Measurements from ENCODE around the gene PCNX1.
"Not testable (repeated sequence)": the region's sequence is repeated elsewhere in the genome, so short reads cannot be mapped to it uniquely, and the experiment has no call there.

PCNX1 gene

DNA sequence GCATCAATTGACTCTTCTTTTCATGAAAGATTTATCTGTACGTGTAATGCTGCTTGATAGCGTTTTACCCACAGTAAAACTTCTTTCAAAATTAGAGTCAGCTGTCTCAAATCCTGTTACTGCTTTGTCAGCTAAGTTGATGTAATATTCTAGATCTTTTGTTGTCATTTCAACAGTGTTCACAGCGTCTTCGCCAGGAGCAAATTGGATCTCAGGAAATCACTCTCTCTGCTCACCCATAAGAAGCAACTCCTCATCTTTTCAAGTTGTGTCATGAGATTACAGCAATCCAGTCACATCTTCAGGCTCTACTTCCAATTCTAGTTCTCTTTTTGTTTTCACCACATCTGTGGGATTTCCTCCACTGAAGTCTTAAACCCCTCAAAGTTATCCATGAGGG, 9.5 kb downstream of the PCNX1 start:
- no peak for DNase-seq (ENCODE audit: low read depth)

DNA sequence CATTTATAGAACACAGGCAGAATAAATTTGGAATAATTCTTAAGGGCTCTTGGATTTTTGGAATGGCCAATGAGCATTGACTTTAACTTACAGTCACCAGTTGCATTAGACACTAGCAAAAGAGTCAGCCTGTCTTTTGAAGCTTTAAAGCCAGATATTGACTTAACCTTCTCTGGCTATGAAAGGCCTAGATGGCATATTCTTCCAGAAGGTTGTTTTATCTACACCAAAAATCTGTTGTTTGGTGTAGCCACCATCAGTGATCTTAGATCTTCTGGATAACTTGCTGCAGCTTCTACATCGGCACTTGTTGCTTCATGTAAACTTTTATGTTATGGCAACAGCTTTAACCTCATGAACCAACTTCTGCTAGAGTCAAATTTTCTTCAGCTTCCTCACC, 10.4 kb downstream of the PCNX1 start:
- DNase-seq (ENCODE audit: low read depth): no peak

DNA sequence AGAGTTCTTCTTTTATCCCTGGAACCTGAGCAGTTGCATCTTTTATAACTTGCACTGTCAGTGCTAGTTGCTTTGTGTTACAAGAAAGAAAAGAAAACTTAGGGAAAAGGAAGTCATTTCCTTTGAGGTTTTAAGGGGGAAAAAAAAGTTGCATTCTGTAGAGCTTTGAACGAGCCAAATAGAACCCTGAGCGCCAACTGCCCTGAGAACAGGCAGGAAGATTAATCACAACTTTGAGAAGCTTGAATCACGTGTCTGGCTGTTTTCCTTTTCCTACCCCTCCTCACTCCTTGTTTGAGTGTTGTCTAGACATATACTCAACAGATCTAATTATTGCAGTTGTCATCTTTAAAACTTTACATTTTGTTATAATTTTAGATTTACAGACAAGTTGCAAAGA, 12.5 kb downstream of the PCNX1 start:
- DNase-seq (ENCODE audit: low read depth): no peak

DNA sequence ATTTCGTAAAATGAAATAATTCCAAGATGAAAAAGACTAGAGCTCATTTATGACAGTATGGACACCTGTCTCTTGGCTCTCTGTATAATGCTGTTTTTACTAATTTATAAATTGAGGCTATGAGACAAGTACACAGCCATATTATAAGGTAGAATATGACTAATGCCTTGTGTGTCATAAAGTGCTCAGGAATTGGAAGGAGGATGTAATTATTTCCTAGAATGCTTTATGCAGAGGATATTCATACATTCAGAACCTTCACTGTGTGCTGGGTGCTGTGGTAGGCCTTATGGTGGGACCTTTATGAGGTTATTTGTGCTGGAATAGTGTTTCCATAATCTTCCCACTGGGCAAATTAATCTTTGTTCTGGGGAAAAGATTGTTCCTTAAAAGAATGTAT, 13.3 kb downstream of the PCNX1 start:
- no peak for DNase-seq (ENCODE audit: low read depth)

DNA sequence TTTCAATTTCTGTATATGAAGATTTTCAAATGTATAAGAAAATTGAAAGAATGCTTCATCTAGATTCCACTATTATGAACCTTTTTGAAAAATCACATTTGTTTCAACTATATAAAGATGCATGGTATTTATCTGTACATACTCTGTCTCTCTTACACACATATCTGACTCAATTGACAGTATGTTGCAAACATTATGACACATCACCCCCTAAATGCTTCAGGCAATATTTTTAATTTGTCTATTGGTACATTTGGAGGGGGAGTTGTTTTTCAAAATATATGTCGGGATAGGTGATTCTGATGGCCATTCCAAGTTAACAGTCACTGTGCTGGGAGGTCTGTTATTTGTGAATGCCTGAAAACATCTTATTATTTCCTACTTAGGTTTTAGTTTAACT, 14.4 kb downstream of the PCNX1 start:
- DNase-seq (ENCODE audit: low read depth): no peak

DNA sequence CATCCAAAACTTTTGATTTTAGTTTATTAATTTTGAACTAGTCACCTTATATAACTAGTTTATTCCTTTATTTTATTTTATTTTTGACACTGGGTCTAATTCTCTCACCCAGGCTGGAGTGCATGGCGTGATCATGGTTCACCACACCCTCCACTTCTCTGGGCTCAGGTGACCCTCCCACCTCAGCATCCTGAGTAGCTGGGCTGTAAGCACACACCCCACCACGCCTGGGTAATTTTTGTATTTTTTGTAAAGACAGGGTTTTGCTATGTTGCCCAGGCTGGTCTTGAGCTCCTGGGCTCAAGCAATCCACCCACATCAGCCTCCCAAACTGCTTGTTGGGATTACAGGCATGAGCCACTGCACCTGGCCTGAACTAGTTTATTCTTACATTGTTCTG, 17.3 kb downstream of the PCNX1 start:
- no peak for DNase-seq (ENCODE audit: low read depth)

DNA sequence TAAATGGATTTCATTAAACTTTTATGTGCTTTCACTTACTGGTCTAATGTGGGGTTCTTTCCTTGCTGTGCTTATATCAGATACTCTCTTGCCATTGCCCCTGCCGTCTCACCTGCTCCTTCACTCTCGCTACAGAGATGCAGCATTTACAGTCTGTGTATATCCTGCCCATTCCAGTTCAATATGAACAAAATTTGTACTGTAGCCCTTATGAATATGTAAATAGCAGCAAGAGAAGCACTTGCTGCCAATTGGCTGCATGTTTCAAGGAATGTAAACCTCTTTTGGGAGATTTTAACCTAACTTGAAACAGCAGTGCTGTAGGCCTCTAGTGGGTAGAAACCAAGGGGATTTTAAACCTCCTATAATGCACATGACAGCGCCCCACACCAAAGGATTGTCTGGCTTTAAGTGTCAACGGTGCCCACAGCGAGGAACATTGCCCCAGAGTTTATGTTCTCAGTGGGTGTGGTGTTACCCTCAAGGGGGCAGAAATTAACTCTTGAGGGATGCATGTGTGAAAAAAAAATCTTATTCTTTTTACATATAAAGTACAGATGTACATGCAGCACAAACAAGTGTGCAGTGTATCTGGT, 19.1 kb downstream of the PCNX1 start:
- no peak for DNase-seq (ENCODE audit: low read depth)

DNA sequence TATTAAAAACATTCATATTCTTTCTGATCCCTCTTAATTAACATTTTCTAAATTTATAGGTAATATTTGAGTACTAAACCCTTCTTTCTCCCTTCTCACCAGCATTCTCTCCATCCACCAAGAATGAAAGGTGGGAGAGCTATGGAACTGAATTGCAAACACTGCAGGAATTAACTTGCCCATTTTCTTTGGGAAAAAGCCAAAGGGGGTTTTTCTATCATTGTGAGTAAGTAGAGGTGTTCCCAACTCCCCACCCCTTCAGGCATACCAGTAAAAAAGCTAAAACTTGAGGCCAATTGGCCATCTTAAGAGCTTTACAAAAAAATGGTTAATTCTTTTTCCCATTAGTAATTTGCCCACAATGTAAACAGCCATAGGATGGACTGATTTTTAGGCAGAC, 23.7 kb downstream of the PCNX1 start:
- DNase-seq (ENCODE audit: low read depth): no peak

DNA sequence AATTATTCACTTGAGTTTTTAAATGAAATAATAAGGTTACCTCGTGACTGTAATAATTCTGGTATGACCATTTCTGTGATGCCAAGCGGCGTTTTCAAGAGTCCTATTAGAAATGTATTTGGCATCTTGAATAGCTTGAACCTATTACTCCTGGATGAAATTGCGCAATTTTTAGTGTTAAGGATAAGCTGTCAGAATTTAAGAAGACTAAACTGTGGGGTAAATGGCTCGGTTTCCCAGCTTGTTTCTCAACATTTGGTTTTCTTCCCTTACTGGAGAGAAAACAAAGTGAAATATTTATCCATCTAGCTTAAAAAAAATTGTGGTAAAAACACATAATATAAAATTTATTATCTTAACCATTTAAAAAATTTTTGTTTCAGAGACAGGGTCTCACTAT, 26.8 kb downstream of the PCNX1 start:
- DNase-seq (ENCODE audit: low read depth): no peak

DNA sequence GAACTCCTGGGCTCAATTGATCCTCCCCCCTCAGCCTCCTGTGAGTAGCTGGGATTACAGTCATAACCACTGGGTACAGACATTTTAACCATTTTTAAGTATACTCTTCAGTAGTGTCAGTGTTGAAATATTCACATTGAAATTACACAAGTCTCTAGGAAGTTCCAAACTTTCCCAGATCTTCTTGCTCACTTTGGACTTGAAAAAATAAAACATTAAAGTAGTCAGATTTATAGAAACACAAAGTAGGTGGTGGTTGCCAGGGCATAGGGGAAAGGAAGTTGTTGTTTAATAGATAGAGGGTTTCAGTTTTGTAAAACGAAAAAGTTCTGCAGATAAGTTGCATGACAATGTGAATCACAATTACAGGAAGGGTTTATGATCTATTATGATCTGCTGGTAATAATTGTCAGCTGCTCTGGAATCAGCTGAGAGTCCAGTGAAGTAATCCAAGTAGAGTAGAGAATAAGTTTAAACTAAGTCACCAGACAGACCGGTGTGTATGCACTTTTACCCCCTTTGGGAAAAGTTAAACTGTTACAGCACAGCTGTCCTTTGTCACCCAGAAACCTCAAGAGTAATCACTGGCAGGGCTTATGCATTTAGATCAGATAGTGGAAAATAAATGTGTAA, 27.4 kb downstream of the PCNX1 start:
- DNase-seq (ENCODE audit: low read depth): no peak

DNA sequence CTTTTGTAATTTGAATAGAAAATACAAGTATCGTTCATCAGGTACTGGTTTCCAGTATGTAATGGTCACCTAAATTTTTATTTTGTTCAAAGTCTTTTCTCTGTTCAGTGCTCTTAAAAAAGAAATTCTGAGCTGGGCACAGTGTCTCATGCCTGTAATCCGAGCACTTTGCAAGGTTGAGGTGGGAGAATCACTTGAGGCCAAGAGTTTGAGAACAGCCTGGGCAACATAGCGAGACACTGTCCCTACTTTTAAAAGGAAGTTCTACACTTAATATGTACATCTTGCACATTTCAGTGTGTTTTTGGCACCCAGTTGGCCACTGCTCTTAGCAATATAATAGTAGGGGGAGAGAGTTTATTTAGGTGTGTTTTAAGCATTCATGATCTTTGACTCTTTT, 27.9 kb downstream of the PCNX1 start:
- no peak for DNase-seq (ENCODE audit: low read depth)

DNA sequence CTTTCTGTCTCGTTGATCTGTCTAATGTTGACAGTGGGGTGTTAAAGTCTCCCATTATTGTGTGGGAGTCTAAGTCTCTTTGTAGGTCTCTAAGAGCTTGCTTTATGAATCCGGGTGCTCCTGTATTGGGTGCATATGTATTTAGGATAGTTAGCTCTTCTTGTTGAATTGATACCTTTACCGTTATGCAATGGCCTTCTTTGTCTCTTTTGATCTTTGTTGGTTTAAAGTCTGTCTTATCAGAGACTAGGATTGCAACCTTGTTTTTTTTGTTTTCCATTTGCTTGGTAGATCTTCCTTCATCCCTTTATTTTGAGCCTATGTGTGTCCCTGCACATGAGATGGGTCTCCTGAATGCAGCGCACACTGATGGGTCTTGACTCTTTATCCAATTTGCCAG, 32.4 kb downstream of the PCNX1 start:
- DNase-seq (ENCODE audit: low read depth): not testable (repeated sequence)

DNA sequence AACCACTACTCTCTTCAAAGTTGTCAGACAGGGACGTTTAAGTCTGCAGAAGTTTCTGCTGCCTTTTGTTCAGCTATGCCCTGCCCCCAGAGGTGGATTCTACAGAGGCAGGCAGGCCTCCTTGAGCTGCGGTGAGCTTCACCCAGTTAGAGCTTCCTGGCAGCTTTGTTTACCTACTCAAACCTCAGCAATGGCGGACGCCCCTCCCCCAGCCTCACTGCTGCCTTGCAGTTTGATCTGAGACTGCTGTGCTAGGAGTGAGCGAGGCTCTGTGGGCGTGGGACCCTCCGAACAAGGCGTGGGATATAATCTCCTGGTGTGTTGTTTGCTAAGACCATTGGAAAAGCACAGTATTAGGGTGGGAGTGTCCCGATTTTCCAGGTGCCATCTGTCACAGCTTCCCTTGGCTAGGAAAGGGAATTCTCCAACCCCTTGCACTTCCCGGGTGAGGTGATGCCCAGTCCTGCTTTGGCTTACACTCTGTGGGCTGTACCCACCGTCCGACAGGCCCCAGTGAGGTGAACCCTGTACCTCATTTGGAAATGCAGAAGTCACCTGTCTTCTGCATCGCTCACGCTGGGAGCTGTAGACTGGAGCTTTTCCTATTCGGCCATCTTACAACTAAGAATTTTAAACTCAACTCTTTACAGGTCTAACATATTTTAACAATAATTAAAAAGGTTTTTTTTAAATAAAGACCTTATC, 34.5 kb downstream of the PCNX1 start:
- not testable (repeated sequence) for DNase-seq (ENCODE audit: low read depth)

DNA sequence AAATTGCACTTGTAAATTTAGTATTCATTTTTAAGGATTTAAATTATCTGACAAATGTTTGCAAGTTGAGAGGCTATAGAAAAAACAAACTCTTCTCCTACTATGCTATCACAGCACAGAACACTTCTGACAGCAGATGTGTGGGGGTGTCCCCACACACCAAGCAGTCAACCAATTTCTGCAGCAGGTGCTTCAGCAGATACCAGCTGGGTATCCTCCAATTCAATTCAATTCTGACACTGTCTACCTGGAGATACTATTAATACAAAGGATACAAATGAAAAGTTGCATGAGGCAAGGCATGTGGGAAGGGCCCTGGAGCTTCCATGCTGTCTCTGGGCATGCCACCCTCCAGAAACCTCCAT, 35.1 kb downstream of the PCNX1 start:
- DNase-seq (ENCODE audit: low read depth): no peak

DNA sequence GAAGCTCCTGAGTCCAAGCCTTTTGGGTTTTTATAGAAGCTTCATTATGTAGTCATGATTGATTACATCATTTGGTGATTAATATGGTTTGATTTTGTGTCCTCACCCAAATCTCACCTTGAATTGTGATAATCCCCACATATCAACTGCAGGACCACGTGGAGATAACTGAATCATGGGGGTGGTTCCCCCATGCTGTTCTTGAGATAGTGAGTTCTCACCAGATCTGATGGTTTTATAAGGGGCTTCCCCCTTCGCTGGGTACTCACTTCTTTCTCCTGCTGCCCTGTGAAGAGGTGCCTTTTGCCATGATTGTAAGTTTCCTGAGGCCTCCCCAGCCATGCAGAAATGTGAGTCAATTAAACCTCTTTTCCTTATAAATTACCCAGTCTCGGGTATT, 35.5 kb downstream of the PCNX1 start:
- DNase-seq (ENCODE audit: low read depth): not testable (repeated sequence)

DNA sequence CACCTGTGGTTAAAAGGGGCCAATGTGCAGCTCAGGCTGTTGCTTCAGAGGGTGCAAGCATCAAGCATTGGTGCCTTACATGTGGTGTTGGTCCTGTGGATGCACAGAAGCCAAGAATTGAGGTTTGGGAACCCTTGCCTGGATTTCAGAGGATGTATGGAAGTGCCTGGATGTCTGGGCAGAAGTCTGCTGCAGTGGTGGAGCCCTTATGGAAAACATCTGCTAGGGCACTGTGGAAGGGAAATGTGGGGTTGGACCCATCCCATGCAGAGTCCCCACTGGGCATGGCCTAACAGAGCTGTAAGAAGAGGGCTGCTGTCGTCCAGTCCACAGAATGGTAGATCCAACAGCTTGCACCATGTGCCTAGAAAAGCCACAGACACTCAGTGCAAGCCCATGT, 36.6 kb downstream of the PCNX1 start:
- DNase-seq (ENCODE audit: low read depth): no peak

DNA sequence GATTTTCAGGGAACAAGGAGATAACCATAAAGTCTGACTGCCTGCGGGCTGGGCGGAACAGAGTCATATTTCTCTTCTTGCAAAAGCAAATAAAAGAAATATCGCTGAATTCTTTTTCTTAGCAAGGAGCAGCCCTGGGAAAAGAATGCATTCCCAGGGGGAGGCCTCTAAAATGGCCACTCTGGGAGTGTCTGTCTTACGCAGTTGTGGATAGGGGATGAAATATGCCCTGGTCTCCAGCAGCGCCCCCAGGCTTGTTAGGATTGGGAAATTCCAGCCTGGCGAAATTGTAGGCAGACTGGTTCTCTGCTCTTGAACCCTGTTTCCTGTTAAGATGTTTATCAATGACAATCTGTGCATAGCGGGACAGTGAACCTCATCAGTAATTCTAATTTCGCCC, 40.5 kb downstream of the PCNX1 start:
- DNase-seq (ENCODE audit: low read depth): no peak

DNA sequence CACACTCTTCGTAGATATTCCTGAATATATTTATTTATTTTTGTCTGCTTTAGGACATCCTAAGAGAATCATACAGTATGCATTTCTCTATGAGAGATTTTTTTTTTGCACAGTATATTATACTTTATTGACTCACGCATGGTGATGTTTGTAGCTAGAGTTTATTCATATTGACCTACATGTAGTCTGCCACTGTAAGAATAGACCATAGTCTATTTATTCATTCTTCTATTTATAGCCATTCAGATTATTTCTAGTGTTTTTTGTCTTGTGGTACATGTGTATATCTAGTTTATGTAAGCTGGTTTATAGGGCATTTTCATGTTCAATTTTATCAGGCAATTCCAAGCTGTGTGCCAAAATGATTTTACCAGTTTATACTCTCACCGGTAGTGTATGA, 45.2 kb downstream of the PCNX1 start:
- no peak for DNase-seq (ENCODE audit: low read depth)

DNA sequence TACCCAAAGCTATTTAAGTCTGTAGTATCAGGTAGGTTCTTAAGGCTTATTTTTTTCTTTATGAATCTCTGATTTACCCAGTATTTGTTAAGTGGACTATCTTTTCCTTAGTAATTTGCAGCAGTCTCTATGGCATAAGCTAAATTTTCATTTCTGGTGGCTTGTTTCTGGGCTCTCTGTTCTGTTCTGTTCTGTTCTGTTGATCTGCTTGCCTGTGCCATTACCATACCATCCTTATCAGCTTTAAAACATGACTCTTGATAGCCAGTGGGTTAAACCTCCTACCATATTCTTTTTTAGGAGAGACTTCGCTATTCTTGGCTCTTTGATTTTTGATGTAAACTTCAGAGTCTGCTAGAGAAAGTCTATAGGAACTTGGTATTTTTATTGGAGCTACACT, 46.8 kb downstream of the PCNX1 start:
- no peak for DNase-seq (ENCODE audit: low read depth)

DNA sequence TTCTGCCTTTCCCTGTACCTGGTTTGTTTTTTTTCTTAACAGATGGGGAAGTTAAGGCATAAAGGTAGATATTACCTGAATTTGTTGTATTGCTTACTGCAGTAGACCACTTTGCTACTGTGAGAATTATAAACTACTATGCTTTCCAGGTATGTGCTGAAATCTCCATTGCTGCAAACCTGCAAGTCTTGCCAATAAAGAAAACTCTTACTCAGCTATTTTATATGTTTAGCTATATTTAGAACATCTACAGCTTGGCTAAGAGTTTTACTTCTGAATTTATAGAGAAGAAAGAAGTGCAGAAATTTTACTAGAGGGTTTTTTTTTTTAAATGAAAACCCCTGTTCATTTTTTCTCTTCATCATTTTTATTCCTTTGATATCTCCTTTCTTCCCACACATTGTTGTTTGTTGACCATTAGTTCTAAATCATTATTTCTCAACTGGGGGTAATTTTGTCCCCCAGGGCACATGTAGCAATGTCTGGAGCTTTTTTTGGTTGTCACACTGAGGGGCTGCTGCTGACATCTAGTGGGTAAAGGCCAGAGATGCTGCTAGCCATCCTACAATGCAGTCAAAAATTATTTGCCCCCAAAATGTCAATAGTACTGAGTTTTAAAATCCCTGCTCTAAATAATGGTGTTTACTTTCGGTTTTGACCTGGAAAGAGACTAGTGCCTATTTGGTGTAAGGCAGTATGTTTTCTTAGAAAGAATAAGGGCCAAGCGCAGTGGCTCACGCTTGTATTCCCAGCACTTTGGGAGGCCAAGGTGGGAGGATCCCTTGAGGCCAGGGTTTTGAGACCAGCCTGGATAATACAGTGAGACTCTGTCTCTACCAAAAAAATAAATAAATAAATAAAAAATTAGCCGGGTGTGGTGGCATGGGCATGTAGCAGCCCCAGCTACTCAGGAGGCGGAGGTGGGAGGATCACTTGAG, 48.6 kb downstream of the PCNX1 start:
- DNase-seq (ENCODE audit: low read depth): peak; percentile 14

DNA sequence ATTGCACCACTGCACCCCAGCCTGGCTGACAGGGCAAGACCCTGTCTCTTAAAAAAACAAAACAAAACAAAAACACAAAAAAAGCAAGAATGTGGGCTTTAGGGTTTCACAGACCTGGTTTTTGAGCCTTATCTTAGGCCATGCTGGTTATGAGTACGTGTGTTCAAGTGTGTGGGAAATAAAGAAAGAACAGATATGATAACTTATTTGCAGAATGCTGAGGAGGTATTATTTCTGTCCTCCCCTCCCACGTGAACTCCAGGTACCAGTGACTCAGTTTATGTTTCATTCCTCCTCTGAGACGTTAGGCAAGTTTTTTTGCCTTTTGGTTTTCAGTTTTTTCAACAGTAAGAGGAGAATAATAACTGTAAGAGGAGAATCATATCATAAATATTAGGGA, 49.3 kb downstream of the PCNX1 start:
- no peak for DNase-seq (ENCODE audit: low read depth)

DNA sequence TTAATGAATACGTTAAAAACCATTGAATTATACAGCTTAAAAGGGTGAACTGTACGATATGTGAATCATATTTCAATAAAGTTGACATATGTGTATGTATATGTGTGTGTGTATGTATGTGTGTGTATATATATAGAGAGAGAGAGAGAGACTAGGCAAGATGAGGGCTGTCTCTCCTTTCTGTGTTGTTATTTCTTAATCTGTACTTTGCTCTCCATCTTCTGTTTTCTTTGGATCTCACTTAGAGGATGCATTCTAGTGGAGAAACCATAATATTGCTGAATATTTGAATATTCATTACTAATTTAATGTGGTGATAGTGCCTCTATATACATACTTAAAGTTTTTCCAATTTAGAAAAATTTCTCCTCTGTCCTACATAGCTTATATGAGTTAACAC, 50.5 kb downstream of the PCNX1 start:
- DNase-seq (ENCODE audit: low read depth): no peak

DNA sequence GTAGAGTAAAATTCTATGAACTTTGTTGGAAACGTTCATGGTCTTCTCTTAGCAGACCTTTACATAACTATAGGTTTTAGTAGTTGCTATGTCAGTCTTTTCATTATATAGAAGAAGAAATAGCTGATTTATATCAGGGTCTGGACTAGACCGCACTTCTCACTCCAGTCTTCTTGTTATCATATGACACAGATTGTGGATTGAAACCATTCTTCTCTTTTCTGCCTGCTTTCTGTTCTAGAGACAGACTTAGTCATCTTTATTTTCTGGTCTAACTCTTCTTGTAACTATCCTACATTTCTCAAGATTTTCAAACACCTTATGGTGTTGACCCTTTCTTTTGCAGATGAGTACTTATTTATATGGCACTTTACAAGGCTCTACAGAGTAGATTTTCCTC, 55.7 kb downstream of the PCNX1 start:
- no peak for DNase-seq (ENCODE audit: low read depth)

All from fibroblast of the conjunctiva (primary cell).